ENCODE measurements around the gene RNASET2. TPM values are rescaled to one million over a fixed set of nuclear protein-coding genes. Genes with fewer than 3 reads are reported as not detected.

Gene RNASET2
- polyA plus RNA-seq, 3 donors: 432 to 562 (median 493) TPM

DNA sequence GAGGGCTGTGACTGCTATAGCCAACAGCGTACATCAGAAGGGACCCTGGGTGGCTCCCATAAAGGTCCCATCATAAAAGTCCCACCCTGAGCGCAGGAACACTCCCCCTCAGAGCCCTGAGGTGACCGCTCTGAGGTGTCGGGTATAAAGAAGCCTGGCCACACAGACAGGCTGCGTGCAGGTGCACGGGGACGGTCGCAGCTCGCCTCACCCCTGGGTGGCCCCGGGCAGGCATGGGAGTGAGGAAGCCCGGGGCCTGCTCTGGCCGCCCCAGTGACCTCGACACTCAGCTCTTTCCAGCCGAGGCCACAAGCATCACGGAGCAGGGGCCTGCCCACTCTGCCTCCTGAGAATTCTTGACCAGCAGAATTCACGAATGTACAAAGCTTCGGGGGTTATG is 14.4 kb upstream of the RNASET2 start:
- intact Hi-C loops (cut with micrococcal nuclease): no loop called here
- H3K79me2 ChIP-seq (ENCODE audit: insufficient read depth, low read length): no peaks in the 10 kb centered on the region
- H3K9ac ChIP-seq (ENCODE audit: insufficient read depth, low read length, poor library complexity, severe bottlenecking): no peak overlapping the region
- Mint-ChIP-seq H3K36me3 (peaks cover 12 to 22% of the 10 kb centered on the region in 2 donors), H3K4me3 (no peak overlapping the region), H3K27me3 (ENCODE audit: low read depth in 3 of 3) (peaks cover 0 to 6% (median 6%) of the 10 kb centered on the region in 3 donors), H3K4me1 (peaks cover 11% of the 10 kb centered on the region), H3K9me3 (peaks cover 12 to 27% (median 17%) of the 10 kb centered on the region in 7 donors), H3K27ac (no peak overlapping the region)
- H3K4me1 ChIP-seq (ENCODE audit: control insufficient read depth in 1 of 2, insufficient read depth in 2 of 2, low read length in 2 of 2): peaks cover 15 to 20% of the 10 kb centered on the region in 2 donors
- H3K4me2 ChIP-seq (replicated peaks; ENCODE audit: extremely low read depth, low read length, poor library complexity, severe bottlenecking): no peak overlapping the region
- H3K9me3 ChIP-seq (replicated peaks in 1 of 2; ENCODE audit: control insufficient read depth in 1 of 2, insufficient read depth in 1 of 2, low read length in 2 of 2): peaks cover 1 to 6% of the 10 kb centered on the region in 2 donors
- H3K27ac ChIP-seq (ENCODE audit: low read depth in 1 of 2, low read length in 2 of 2): no peak overlapping the region
- 94% methylated on average over 13 of the region's 17 CpGs for WGBS (ENCODE audit: insufficient coverage)
- no peak overlapping the region for H3K4me3 ChIP-seq (replicated peaks in 1 of 3; ENCODE audit: low read depth in 2 of 3, low read length in 3 of 3)
- H2AFZ ChIP-seq (ENCODE audit: insufficient read depth, low read depth, low read length, poor library complexity, severe bottlenecking): no peak overlapping the region
- TF ChIP-seq, protein P1, sequence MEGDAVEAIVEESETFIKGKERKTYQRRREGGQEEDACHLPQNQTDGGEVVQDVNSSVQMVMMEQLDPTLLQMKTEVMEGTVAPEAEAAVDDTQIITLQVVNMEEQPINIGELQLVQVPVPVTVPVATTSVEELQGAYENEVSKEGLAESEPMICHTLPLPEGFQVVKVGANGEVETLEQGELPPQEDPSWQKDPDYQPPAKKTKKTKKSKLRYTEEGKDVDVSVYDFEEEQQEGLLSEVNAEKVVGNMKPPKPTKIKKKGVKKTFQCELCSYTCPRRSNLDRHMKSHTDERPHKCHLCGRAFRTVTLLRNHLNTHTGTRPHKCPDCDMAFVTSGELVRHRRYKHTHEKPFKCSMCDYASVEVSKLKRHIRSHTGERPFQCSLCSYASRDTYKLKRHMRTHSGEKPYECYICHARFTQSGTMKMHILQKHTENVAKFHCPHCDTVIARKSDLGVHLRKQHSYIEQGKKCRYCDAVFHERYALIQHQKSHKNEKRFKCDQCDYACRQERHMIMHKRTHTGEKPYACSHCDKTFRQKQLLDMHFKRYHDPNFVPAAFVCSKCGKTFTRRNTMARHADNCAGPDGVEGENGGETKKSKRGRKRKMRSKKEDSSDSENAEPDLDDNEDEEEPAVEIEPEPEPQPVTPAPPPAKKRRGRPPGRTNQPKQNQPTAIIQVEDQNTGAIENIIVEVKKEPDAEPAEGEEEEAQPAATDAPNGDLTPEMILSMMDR (IDR thresholded peaks at IDR 0.05): no peak
- no peaks in the 10 kb centered on the region for H4K20me1 ChIP-seq (ENCODE audit: insufficient read depth, low read length)
- no peaks in the 10 kb centered on the region for H3K27me3 ChIP-seq (ENCODE audit: control insufficient read depth in 2 of 2, insufficient read depth in 2 of 2, low read length in 2 of 2)
- peaks cover 0 to 15% of the 10 kb centered on the region in 2 donors for H3K36me3 ChIP-seq (replicated peaks in 1 of 2; ENCODE audit: control insufficient read depth in 1 of 2, insufficient read depth in 2 of 2, low read length in 2 of 2)
- DNase-seq: no peak

DNA sequence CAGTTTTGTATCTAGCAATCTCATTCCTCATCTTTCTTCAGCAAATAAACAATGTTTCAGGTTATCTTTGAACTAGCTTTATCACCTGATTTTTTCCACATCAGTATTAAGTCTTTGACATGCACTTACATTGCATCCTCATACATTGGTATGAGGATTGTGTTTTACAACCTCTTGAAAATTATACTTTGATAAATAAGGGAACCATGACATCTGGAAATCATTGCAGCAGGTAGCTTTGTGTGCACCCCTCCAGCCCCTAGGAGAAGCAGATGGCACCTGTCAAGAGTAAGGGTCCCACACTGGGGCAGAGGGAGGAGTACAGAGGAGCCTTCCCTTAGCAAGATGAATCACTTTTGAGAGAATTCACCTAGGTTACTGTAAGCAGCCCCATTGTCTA is 13.7 kb upstream of the RNASET2 start:
- no peak overlapping the region for H3K4me3 Mint-ChIP-seq
- H3K27me3 Mint-ChIP-seq (ENCODE audit: low read depth in 3 of 3): peaks cover 0 to 10% (median 7%) of the 10 kb centered on the region in 3 donors
- TF ChIP-seq, protein P1 (IDR thresholded peaks at IDR 0.05): no peak
- intact Hi-C loops (cut with micrococcal nuclease): no loop called here
- H3K36me3 Mint-ChIP-seq: peaks cover 12 to 22% of the 10 kb centered on the region in 2 donors
- Histone ChIP-seq H4K20me1 (ENCODE audit: insufficient read depth, low read length) (no peaks in the 10 kb centered on the region), H3K27me3 (ENCODE audit: control insufficient read depth in 2 of 2, insufficient read depth in 2 of 2, low read length in 2 of 2) (no peaks in the 10 kb centered on the region), H3K9ac (ENCODE audit: insufficient read depth, low read length, poor library complexity, severe bottlenecking) (no peak overlapping the region), H3K4me1 (ENCODE audit: control insufficient read depth in 1 of 2, insufficient read depth in 2 of 2, low read length in 2 of 2) (peaks cover 15 to 20% of the 10 kb centered on the region in 2 donors), H3K4me2 (replicated peaks; ENCODE audit: extremely low read depth, low read length, poor library complexity, severe bottlenecking) (peak overlapping the region; percentile 12), H3K9me3 (replicated peaks in 1 of 2; ENCODE audit: control insufficient read depth in 1 of 2, insufficient read depth in 1 of 2, low read length in 2 of 2) (peaks cover 8 to 12% of the 10 kb centered on the region in 2 donors), H3K27ac (ENCODE audit: low read depth in 1 of 2, low read length in 2 of 2) (peak overlapping the region in 1 of 2 donors; percentile 53), H3K36me3 (replicated peaks in 1 of 2; ENCODE audit: control insufficient read depth in 1 of 2, insufficient read depth in 2 of 2, low read length in 2 of 2) (peaks cover 0 to 15% of the 10 kb centered on the region in 2 donors), H2AFZ (ENCODE audit: insufficient read depth, low read depth, low read length, poor library complexity, severe bottlenecking) (peak overlapping the region; percentile 64), H3K79me2 (ENCODE audit: insufficient read depth, low read length) (no peaks in the 10 kb centered on the region), H3K4me3 (replicated peaks in 1 of 3; ENCODE audit: low read depth in 2 of 3, low read length in 3 of 3) (peak overlapping the region in 1 of 3 experiments; percentile 18)
- H3K4me1 Mint-ChIP-seq: peaks cover 11% of the 10 kb centered on the region
- DNase-seq: no peak
- peaks cover 18 to 34% (median 24%) of the 10 kb centered on the region in 7 donors for H3K9me3 Mint-ChIP-seq
- peak overlapping the region in 1 of 7 donors; percentile 78 for H3K27ac Mint-ChIP-seq

Measured in CD14-positive monocyte (primary cell).